H1 (cell line): ENCODE measurements around the gene RASSF4. TPM values are rescaled to one million over a fixed set of nuclear protein-coding genes. Genes with fewer than 3 reads are reported as not detected.

ENCODE experiments used
- CTCF ChIA-PET: fragments of 300-600 bp; sonication (Branson Sonifier 250); formaldehyde crosslinking; loops from one replicate; lab custom pipeline; 2021; ENCODE audit not compliant: partially characterized antibody; lab: Charles Lee
- POLR2A ChIA-PET: fragments of 300-600 bp; sonication (Branson Sonifier 250); formaldehyde crosslinking; loops from one replicate; lab custom pipeline; 2021; ENCODE audit warnings: inconsistent platforms; ENCODE audit not compliant: partially characterized antibody; lab: Charles Lee
- DNase-seq, 2 experiments: peaks; one replicate each; pipeline versions ENCODE4 v3.0.0 to v3.0.0-alpha.2; 2010 to 2022; ENCODE audit warnings: low spot score in 2 of 2, low read depth in 1 of 2, mixed read lengths in 1 of 2
- FAIRE-seq: peaks from 2 replicates; lab custom pipeline; 2011; peaks lifted over from hg19 to GRCh38; lab: Jason Lieb, UNC
- H2AFZ ChIP-seq: 2 replicates; pipeline ENCODE4 v1.8.1; 2012; ENCODE audit warnings: low read length, inconsistent platforms
- H2AK5ac ChIP-seq: 2 replicates; pipeline ENCODE4 v1.6.1; 2013; ENCODE audit warnings: low read depth, low read length
- H2BK120ac ChIP-seq: replicated peaks from 2 replicates; pipeline ENCODE3; 2013; ENCODE audit warnings: low read depth, low read length, inconsistent platforms
- H2BK12ac ChIP-seq: 2 replicates; pipeline ENCODE4 v1.6.1; 2013; ENCODE audit warnings: low read depth, low read length
- H2BK15ac ChIP-seq: 2 replicates; pipeline ENCODE4 v1.6.1; 2013; ENCODE audit warnings: low read length
- H2BK20ac ChIP-seq: 2 replicates; pipeline ENCODE4 v1.6.1; 2013; ENCODE audit warnings: low read length
- H2BK5ac ChIP-seq: 2 replicates; pipeline ENCODE4 v1.6.1; 2013; ENCODE audit warnings: low read depth, low read length
- H3K14ac ChIP-seq: 2 replicates; pipeline ENCODE4 v1.6.1; 2013; ENCODE audit warnings: inconsistent platforms; ENCODE audit not compliant: insufficient read length
- H3K18ac ChIP-seq: 2 replicates; pipeline ENCODE4 v1.6.1; 2013; ENCODE audit warnings: low read length; ENCODE audit errors: extremely low read depth
- H3K23ac ChIP-seq: 2 replicates; pipeline ENCODE4 v1.6.1; 2013; ENCODE audit warnings: inconsistent platforms; ENCODE audit not compliant: insufficient read length
- H3K23me2 ChIP-seq: 2 replicates; pipeline ENCODE4 v1.6.1; 2013; ENCODE audit warnings: low read depth, low read length
- H3K27ac ChIP-seq: 2 replicates; pipeline ENCODE4 v1.6.1; 2011; ENCODE audit warnings: low read depth, low read length, inconsistent platforms
- H3K27me3 ChIP-seq, 4 experiments: replicated peaks in 1 of 4; 1 replicate in 1 of 4; 2 replicates in 3 of 4; pipeline versions ENCODE4 v1.6.1 to v1.8.1; 2011 to 2013; ENCODE audit warnings: low read length in 3 of 4, mild to moderate bottlenecking in 3 of 4, inconsistent platforms in 2 of 4, mixed read lengths in 2 of 4, moderate library complexity in 1 of 4; ENCODE audit not compliant: control insufficient read depth in 3 of 4, insufficient read depth in 3 of 4; ENCODE audit errors: extremely low read depth in 1 of 4
- H3K36me3 ChIP-seq, 4 experiments: 2 replicates each; pipeline versions ENCODE4 v1.6.1 to v1.8.1; 2011 to 2013; ENCODE audit warnings: mild to moderate bottlenecking in 4 of 4, low read length in 3 of 4, moderate library complexity in 2 of 4, control low read depth in 1 of 4, inconsistent platforms in 1 of 4; ENCODE audit not compliant: insufficient read depth in 4 of 4, control insufficient read depth in 2 of 4
- H3K4ac ChIP-seq: replicated peaks from 2 replicates; pipeline ENCODE3; 2013; ENCODE audit warnings: low read length, low read depth, mixed read lengths, inconsistent platforms; ENCODE audit not compliant: insufficient read length
- H3K4me1 ChIP-seq, 4 experiments: replicated peaks in 1 of 4; 1 replicate in 1 of 4; 2 replicates in 3 of 4; pipeline versions ENCODE4 v1.6.1 to v1.8.1; 2011 to 2013; ENCODE audit warnings: low read length in 3 of 4, inconsistent platforms in 2 of 4, mixed read lengths in 1 of 4; ENCODE audit not compliant: insufficient read depth in 4 of 4, control insufficient read depth in 3 of 4
- H3K4me2 ChIP-seq, 2 experiments: 2 replicates each; pipeline versions ENCODE4 v1.6.1 to v1.8.1; 2011 to 2013; ENCODE audit warnings: low read depth in 2 of 2, low read length in 2 of 2, control low read depth in 1 of 2, inconsistent platforms in 1 of 2, mild to moderate bottlenecking in 1 of 2; ENCODE audit not compliant: insufficient read depth in 1 of 2
- H3K4me3 ChIP-seq, 4 experiments: fragments of 200-600, 300-600 bp in 1 of 4; sonication (generic), shearing (Covaris generic), sonication (Bioruptor Twin) in 1 of 4; 2 replicates each; pipeline versions ENCODE4 v1.5.1 to v1.8.1; 2011 to 2016; ENCODE audit warnings: low read length in 4 of 4, low read depth in 3 of 4, control low read depth in 2 of 4, inconsistent platforms in 2 of 4, mild to moderate bottlenecking in 2 of 4, mixed read lengths in 1 of 4, moderate library complexity in 1 of 4; ENCODE audit not compliant: insufficient read depth in 2 of 4; ENCODE audit errors: extremely low read depth in 1 of 4
- H3K56ac ChIP-seq: replicated peaks from 2 replicates; pipeline ENCODE3; 2013; ENCODE audit warnings: low read depth, mild to moderate bottlenecking, mixed read lengths, low read length, inconsistent platforms; ENCODE audit not compliant: insufficient read length
- H3K79me1 ChIP-seq: 2 replicates; pipeline ENCODE4 v1.6.1; 2013; ENCODE audit warnings: low read depth, low read length, control low read depth
- H3K79me2 ChIP-seq, 2 experiments: 2 replicates each; pipeline versions ENCODE4 v1.6.1 to v1.8.1; 2012 to 2013; ENCODE audit warnings: low read length in 2 of 2, mild to moderate bottlenecking in 2 of 2, inconsistent platforms in 1 of 2; ENCODE audit not compliant: insufficient read depth in 2 of 2, control insufficient read depth in 1 of 2
- H3K9ac ChIP-seq, 4 experiments: replicated peaks in 1 of 4; 1 replicate in 1 of 4; 2 replicates in 3 of 4; pipeline versions ENCODE4 v1.6.1 to v1.8.1; 2011 to 2013; ENCODE audit warnings: low read depth in 3 of 4, low read length in 3 of 4, control low read depth in 2 of 4, mild to moderate bottlenecking in 2 of 4, moderate library complexity in 2 of 4, inconsistent platforms in 1 of 4; ENCODE audit errors: extremely low read depth in 1 of 4
- H3K9me3 ChIP-seq, 2 experiments: 2 replicates each; pipeline versions ENCODE4 v1.6.1 to v1.8.1; 2012 to 2013; ENCODE audit warnings: mild to moderate bottlenecking in 2 of 2, moderate library complexity in 2 of 2, control low read depth in 1 of 2, inconsistent platforms in 1 of 2, low read depth in 1 of 2, low read length in 1 of 2, mixed read lengths in 1 of 2; ENCODE audit not compliant: insufficient read depth in 2 of 2
- H4K20me1 ChIP-seq, 2 experiments: replicated peaks in 1 of 2; 2 replicates each; pipeline versions ENCODE3 to v1.8.1; 2011 to 2013; ENCODE audit warnings: inconsistent platforms in 2 of 2, low read length in 2 of 2, mild to moderate bottlenecking in 1 of 2; ENCODE audit not compliant: insufficient read depth in 2 of 2, control insufficient read depth in 1 of 2
- H4K5ac ChIP-seq: 2 replicates; pipeline ENCODE4 v1.6.1; 2013; ENCODE audit warnings: low read length, low read depth, mixed read lengths, inconsistent platforms; ENCODE audit not compliant: insufficient read length
- H4K8ac ChIP-seq: 2 replicates; pipeline ENCODE4 v1.8.0; 2013; ENCODE audit warnings: mild to moderate bottlenecking, moderate library complexity, low read length, inconsistent platforms; ENCODE audit not compliant: insufficient read depth; ENCODE audit errors: extremely low read depth
- H4K91ac ChIP-seq: replicated peaks from 2 replicates; pipeline ENCODE3; 2013; ENCODE audit warnings: low read length, mixed read lengths, inconsistent platforms; ENCODE audit not compliant: insufficient read length
- CBX5 ChIP-seq: fragments of 300-800, 300-1000 bp; sonication (generic); IDR thresholded peaks from 2 replicates; pipeline ENCODE4 v1.7.1; 2016; ENCODE audit warnings: antibody characterized with exemption, low read length, low read depth
- CHD2 ChIP-seq: IDR thresholded peaks from 2 replicates; pipeline ENCODE4 v1.6.1; 2012; ENCODE audit warnings: low read length, improper control_type of control experiment
- KDM1A ChIP-seq: fragments of 200-600, 300-600 bp; sonication (generic); IDR thresholded peaks from 2 replicates; pipeline ENCODE4 v1.7.1; 2016; ENCODE audit warnings: mild to moderate bottlenecking, low read length, borderline replicate concordance
- RXRA ChIP-seq: IDR thresholded peaks from 2 replicates; pipeline ENCODE4 v1.6.1; 2011; ENCODE audit warnings: low read depth, mild to moderate bottlenecking, low read length, moderate library complexity; ENCODE audit not compliant: insufficient read depth
- WGBS, 2 experiments: shearing (Covaris generic) in 1 of 2; methylation state at CpG; one replicate each; pipeline versions ENCODE4 v1.1.6 to v1.1.7; 2013 to 2015; ENCODE audit warnings: low lambda C conversion rate in 2 of 2, mixed read lengths in 2 of 2, inconsistent platforms in 1 of 2, low coverage in 1 of 2, missing lambda C conversion rate in 1 of 2; ENCODE audit not compliant: insufficient replicate concordance in 2 of 2, insufficient coverage in 1 of 2, insufficient read length in 1 of 2; ENCODE audit errors: extremely low coverage in 1 of 2, missing lambda C conversion rate in 1 of 2; 5-methylcytosine and 5-hydroxymethylcytosine counted together
- polyA plus RNA-seq, 7 experiments: library from polyadenylated mRNA; depleted of rRNA in 3 of 7; stranded (reverse) in 5 of 7; unstranded in 2 of 7; fragments of >200 nt in 5 of 7; fragments of 200-250 nt in 2 of 7; gene quantifications; 1 replicate in 5 of 7; 2 replicates in 1 of 7; 4 replicates in 1 of 7; pipeline versions ENCODE4 v1.2.1 to v1.2.3, GENCODE V29; 2011 to 2013; ENCODE audit warnings: missing spikeins in 2 of 7, mixed read lengths in 2 of 7
- total RNA-seq: library from RNA; stranded (reverse); fragmentation: NEBNext Ultra II Directional; extraction: Animal tissue kit (Norgen Biotek cat#: 25700); gene quantifications from 2 replicates; pipeline ENCODE4 v1.2.1, GENCODE V29; 2021
- TF ChIP-seq, protein P1 (sequence below): IDR thresholded peaks from 2 replicates; pipeline ENCODE4 v1.6.1; 2012; ENCODE audit warnings: low read length, inconsistent platforms

Gene RASSF4
- total and polyA plus RNA-seq, 2 of the 8 experiments (the other 6 are each of a cell fraction or from before 2014, with no cell fraction given): 14.3 to 14.5 TPM

GRCh38 chr10:44922796-44923545, 36.6 kb upstream of the RASSF4 start:
- no peak for FAIRE-seq
- POLR2A ChIA-PET: interaction anchor here (0.9 to 1.0 kb wide), 2 partner anchors 15 to 77 kb away, joined by 3 to 4 read pairs; partner anchors contain the start of gene ZNF22
- H3K18ac ChIP-seq: no peak overlapping the region

More at GRCh38 chr10:44922796-44923545, 36.6 kb upstream of the RASSF4 start:
- no peak overlapping the region for H3K14ac ChIP-seq
- H2BK20ac ChIP-seq: no peak overlapping the region
- H4K5ac ChIP-seq: no peak overlapping the region
- no peak overlapping the region for H2BK120ac ChIP-seq
- H3K4ac ChIP-seq: no peak overlapping the region
- H3K9me3 ChIP-seq: peaks cover 0 to 3% of the 10 kb centered on the region in 2 experiments; a peak in 2 of 4 replicates
- H3K4me2 ChIP-seq: no peak overlapping the region
- H3K56ac ChIP-seq: no peak overlapping the region
- no peak overlapping the region for H3K23ac ChIP-seq
- no peak overlapping the region for H4K91ac ChIP-seq
- H2AFZ ChIP-seq: no peak overlapping the region
- H2BK12ac ChIP-seq: no peak overlapping the region
- no peak overlapping the region for H4K8ac ChIP-seq
- no peaks in the 10 kb centered on the region for H3K79me1 ChIP-seq
- DNase-seq: no peak
- H3K79me2 ChIP-seq: no peaks in the 10 kb centered on the region
- H2BK15ac ChIP-seq: no peak overlapping the region
- no peak overlapping the region for H3K4me3 ChIP-seq
- H3K4me1 ChIP-seq: peaks cover 0 to 7% (median 0%) of the 10 kb centered on the region in 4 experiments; a peak in 1 of 7 replicates
- H3K36me3 ChIP-seq: no peaks in the 10 kb centered on the region
- no peak overlapping the region for H2BK5ac ChIP-seq
- no peaks in the 10 kb centered on the region for H4K20me1 ChIP-seq
- no peak overlapping the region for H2AK5ac ChIP-seq
- WGBS, 2 experiments: 85% methylated on average over 7 of the region's 7 CpGs; no CpG with 5 or more reads in 1 of the 2 experiments
- H3K9ac ChIP-seq: no peak overlapping the region
- H3K23me2 ChIP-seq: peaks cover 5% of the 10 kb centered on the region; the same call in 1 of the 2 replicates
- H3K27ac ChIP-seq: no peak overlapping the region
- CTCF ChIA-PET: interaction anchor here (0.7 to 6.0 kb wide), 7 partner anchors 12 to 67 kb away, joined by 3 to 35 read pairs (median 4); no protein-coding TSS in a partner anchor
- TF ChIP-seq, protein P1, sequence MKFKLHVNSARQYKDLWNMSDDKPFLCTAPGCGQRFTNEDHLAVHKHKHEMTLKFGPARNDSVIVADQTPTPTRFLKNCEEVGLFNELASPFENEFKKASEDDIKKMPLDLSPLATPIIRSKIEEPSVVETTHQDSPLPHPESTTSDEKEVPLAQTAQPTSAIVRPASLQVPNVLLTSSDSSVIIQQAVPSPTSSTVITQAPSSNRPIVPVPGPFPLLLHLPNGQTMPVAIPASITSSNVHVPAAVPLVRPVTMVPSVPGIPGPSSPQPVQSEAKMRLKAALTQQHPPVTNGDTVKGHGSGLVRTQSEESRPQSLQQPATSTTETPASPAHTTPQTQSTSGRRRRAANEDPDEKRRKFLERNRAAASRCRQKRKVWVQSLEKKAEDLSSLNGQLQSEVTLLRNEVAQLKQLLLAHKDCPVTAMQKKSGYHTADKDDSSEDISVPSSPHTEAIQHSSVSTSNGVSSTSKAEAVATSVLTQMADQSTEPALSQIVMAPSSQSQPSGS: no peak
- TF ChIP-seq RXRA: no peak
- TF ChIP-seq KDM1A: no peak
- no peak for TF ChIP-seq CHD2
- no peak for TF ChIP-seq CBX5
- peaks cover 0 to 6% (median 2%) of the 10 kb centered on the region in 4 experiments; a peak in 2 of 7 replicates for H3K27me3 ChIP-seq
